ENCODE measurements around the gene LGALS13. TPM values are rescaled to one million over a fixed set of nuclear protein-coding genes. Genes with fewer than 3 reads are reported as not detected.

Gene LGALS13
- total and polyA plus RNA-seq, 2 donors (not counting 1 experiment from before 2014, with no cell fraction given) = not detected

DNA sequence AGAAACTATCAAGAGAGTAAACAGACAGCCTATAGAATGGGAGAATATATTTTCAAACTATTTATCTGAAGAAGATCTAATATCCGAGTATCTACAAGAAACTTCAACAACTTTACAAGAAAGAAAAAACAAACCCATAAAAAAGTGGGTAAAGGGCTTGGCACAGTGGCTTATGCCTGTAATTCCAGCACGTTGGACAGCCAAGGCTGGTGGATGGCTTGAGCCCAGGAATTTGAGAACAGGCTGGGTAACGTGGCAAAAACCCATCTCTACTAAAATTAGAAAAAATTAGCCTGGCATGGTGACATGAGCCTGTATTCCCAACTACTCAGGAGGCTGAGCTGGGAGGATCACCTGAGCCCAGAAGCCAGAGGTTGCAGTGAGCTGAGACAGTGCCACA is 45.6 kb downstream of the LGALS13 start:
- no peak overlapping the region for H2AFZ ChIP-seq (ENCODE audit: low read length)
- no peaks in the 10 kb centered on the region for H3K27me3 ChIP-seq (ENCODE audit: control insufficient read depth, insufficient read depth, low read length)
- H3K79me2 ChIP-seq (ENCODE audit: control insufficient read depth, insufficient read depth, low read length) = no peaks in the 10 kb centered on the region

DNA sequence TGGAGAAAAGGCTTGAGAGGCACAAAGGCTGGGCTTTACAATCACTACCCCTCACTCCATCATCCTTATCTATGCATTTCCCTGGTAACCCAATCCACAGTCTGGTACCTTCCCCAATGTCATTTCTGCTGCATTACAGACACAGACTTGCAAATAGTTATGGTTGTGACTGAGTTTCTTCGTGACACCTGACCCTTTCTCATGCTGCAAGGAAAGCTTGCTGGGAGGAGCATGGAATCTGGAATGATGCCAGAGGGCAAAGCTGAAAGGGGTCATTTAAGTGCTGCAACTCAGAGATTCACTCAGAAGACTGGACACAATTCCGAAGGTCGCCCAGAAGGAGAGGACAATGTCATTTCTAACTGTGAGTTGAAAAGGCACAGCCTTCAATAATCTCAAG is 53.3 kb downstream of the LGALS13 start, which contains the start of gene LGALS16:
TSS of gene LGALS16 (plus strand) at position 301 of the 400 bp plus-strand sequence. CDS start at position 350, 49 bp downstream.
- H3K9ac ChIP-seq (ENCODE audit: insufficient read depth, low read length) = no peak within 1 kb of the TSS
- H3K4me1 ChIP-seq (ENCODE audit: control insufficient read depth, extremely low read depth, insufficient read depth, low read length) = no peaks in the 10 kb centered on the region
- no peak within 1 kb of the TSS for H3K4me3 ChIP-seq (replicated peaks in 1 of 4; ENCODE audit: control extremely low read depth in 1 of 4, insufficient read depth in 1 of 4, low read depth in 3 of 4, low read length in 4 of 4)
- no peak for DNase-seq (ENCODE audit: low read depth in 2 of 2)
- no peak within 1 kb of the TSS for H2AFZ ChIP-seq (ENCODE audit: low read length)
- no peaks in the 10 kb centered on the region for H3K9me3 ChIP-seq (ENCODE audit: control insufficient read depth, insufficient read depth, low read depth, low read length)
- no peak within 1 kb of the TSS for H3K27ac ChIP-seq (ENCODE audit: insufficient read depth, low read length)
- no peaks in the 10 kb centered on the region for H3K27me3 ChIP-seq (ENCODE audit: control insufficient read depth, insufficient read depth, low read length)
- no peak within 1 kb of the TSS for H3K4me2 ChIP-seq (ENCODE audit: extremely low read depth, insufficient read depth, low read length)
- H3K79me2 ChIP-seq (ENCODE audit: control insufficient read depth, insufficient read depth, low read length) = no peaks in the 10 kb centered on the region
- H4K20me1 ChIP-seq (ENCODE audit: control insufficient read depth, extremely low read depth, insufficient read depth, low read length) = no peaks in the 10 kb centered on the region
- H3K36me3 ChIP-seq (ENCODE audit: control insufficient read depth, insufficient read depth, low read length) = no peaks in the 10 kb centered on the region
- TF ChIP-seq, protein P1, sequence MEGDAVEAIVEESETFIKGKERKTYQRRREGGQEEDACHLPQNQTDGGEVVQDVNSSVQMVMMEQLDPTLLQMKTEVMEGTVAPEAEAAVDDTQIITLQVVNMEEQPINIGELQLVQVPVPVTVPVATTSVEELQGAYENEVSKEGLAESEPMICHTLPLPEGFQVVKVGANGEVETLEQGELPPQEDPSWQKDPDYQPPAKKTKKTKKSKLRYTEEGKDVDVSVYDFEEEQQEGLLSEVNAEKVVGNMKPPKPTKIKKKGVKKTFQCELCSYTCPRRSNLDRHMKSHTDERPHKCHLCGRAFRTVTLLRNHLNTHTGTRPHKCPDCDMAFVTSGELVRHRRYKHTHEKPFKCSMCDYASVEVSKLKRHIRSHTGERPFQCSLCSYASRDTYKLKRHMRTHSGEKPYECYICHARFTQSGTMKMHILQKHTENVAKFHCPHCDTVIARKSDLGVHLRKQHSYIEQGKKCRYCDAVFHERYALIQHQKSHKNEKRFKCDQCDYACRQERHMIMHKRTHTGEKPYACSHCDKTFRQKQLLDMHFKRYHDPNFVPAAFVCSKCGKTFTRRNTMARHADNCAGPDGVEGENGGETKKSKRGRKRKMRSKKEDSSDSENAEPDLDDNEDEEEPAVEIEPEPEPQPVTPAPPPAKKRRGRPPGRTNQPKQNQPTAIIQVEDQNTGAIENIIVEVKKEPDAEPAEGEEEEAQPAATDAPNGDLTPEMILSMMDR (conservative IDR thresholded peaks at IDR 0.05 in 1 of 2, IDR thresholded peaks at IDR 0.05 in 1 of 2; ENCODE audit: low read depth in 1 of 2, low read length in 2 of 2) = no peak
- TF ChIP-seq EZH2 (IDR thresholded peaks at IDR 0.05; ENCODE audit: low read length, missing control alignments) = no peak

More for the DNA sequence above, 45.6 kb downstream of the LGALS13 start:
- TF ChIP-seq, protein P1 (conservative IDR thresholded peaks at IDR 0.05 in 1 of 2, IDR thresholded peaks at IDR 0.05 in 1 of 2; ENCODE audit: low read depth in 1 of 2, low read length in 2 of 2) = no peak
- no peak for TF ChIP-seq EZH2 (IDR thresholded peaks at IDR 0.05; ENCODE audit: low read length, missing control alignments)
- no peaks in the 10 kb centered on the region for H3K4me1 ChIP-seq (ENCODE audit: control insufficient read depth, extremely low read depth, insufficient read depth, low read length)
- H3K9ac ChIP-seq (ENCODE audit: insufficient read depth, low read length) = no peak overlapping the region
- no peak overlapping the region for H3K27ac ChIP-seq (ENCODE audit: insufficient read depth, low read length)
- no peak for DNase-seq (ENCODE audit: low read depth in 2 of 2)
- no peaks in the 10 kb centered on the region for H3K9me3 ChIP-seq (ENCODE audit: control insufficient read depth, insufficient read depth, low read depth, low read length)
- H3K4me3 ChIP-seq (replicated peaks in 1 of 4; ENCODE audit: control extremely low read depth in 1 of 4, insufficient read depth in 1 of 4, low read depth in 3 of 4, low read length in 4 of 4) = no peak overlapping the region
- H3K36me3 ChIP-seq (ENCODE audit: control insufficient read depth, insufficient read depth, low read length) = no peaks in the 10 kb centered on the region
- H3K4me2 ChIP-seq (ENCODE audit: extremely low read depth, insufficient read depth, low read length) = no peak overlapping the region
- no peaks in the 10 kb centered on the region for H4K20me1 ChIP-seq (ENCODE audit: control insufficient read depth, extremely low read depth, insufficient read depth, low read length)

Other genes with a start within 250 kb of the LGALS13 start
- 38.8 and 46.4 TPM in 2 replicates for gene PAF1, start 211.4 kb upstream of the LGALS13 start, total RNA-seq
- 65.5 and 87.2 TPM in 2 replicates for gene PAF1, start 211.4 kb upstream of the LGALS13 start, polyA plus RNA-seq
- 15.4 and 23.0 TPM in 2 replicates for gene MED29, start 211.1 kb upstream of the LGALS13 start, total RNA-seq
- gene MED29, start 211.1 kb upstream of the LGALS13 start, polyA plus RNA-seq = 28.9 and 37.0 TPM in 2 replicates
- gene ZFP36, start 195.7 kb upstream of the LGALS13 start, total RNA-seq = 3.1 and 5.6 TPM in 2 replicates
- 11.4 and 37.3 TPM in 2 replicates for gene ZFP36, start 195.7 kb upstream of the LGALS13 start, polyA plus RNA-seq
- 12.1 and 13.7 TPM in 2 replicates for gene PLEKHG2, start 189.9 kb upstream of the LGALS13 start, total RNA-seq
- 10.1 and 13.1 TPM in 2 replicates for gene PLEKHG2, start 189.9 kb upstream of the LGALS13 start, polyA plus RNA-seq
- gene RPS16, start 166.6 kb upstream of the LGALS13 start, total RNA-seq = 149 and 271 TPM in 2 replicates
- 1,704 and 1,950 TPM in 2 replicates for gene RPS16, start 166.6 kb upstream of the LGALS13 start, polyA plus RNA-seq
- 46.0 and 50.2 TPM in 2 replicates for gene SUPT5H, start 156.9 kb upstream of the LGALS13 start, total RNA-seq
- 77.8 and 87.2 TPM in 2 replicates for gene SUPT5H, start 156.9 kb upstream of the LGALS13 start, polyA plus RNA-seq
- gene TIMM50, start 121.7 kb upstream of the LGALS13 start, total RNA-seq = 37.2 and 45.7 TPM in 2 replicates
- gene TIMM50, start 121.7 kb upstream of the LGALS13 start, polyA plus RNA-seq = 43.5 and 71.0 TPM in 2 replicates
- gene DLL3, start 103.6 kb upstream of the LGALS13 start, total RNA-seq = under 0.01 TPM in 2 replicates
- gene DLL3, start 103.6 kb upstream of the LGALS13 start, polyA plus RNA-seq = 0.08 and 0.11 TPM in 2 replicates
- gene SELENOV, start 87.4 kb upstream of the LGALS13 start, total RNA-seq = not detected in 2 replicates
- gene SELENOV, start 87.4 kb upstream of the LGALS13 start, polyA plus RNA-seq = not detected in 2 replicates
- 3.1 and 4.1 TPM in 2 replicates for gene EID2B, start 69.7 kb upstream of the LGALS13 start, total RNA-seq
- gene EID2B, start 69.7 kb upstream of the LGALS13 start, polyA plus RNA-seq = 3.4 and 4.0 TPM in 2 replicates
- gene EID2, start 62.4 kb upstream of the LGALS13 start, total RNA-seq = 9.1 and 10.5 TPM in 2 replicates
- gene EID2, start 62.4 kb upstream of the LGALS13 start, polyA plus RNA-seq = 10.0 and 11.0 TPM in 2 replicates
- not detected in 2 replicates for gene LGALS16, start 53.4 kb downstream of the LGALS13 start, total RNA-seq
- not detected in 2 replicates for gene LGALS16, start 53.4 kb downstream of the LGALS13 start, polyA plus RNA-seq
- not detected in 2 replicates for gene LGALS14, start 102.0 kb downstream of the LGALS13 start, total RNA-seq
- not detected in 2 replicates for gene LGALS14, start 102.0 kb downstream of the LGALS13 start, polyA plus RNA-seq
- gene CLC, start 135.5 kb downstream of the LGALS13 start, total RNA-seq = not detected in 2 replicates
- gene CLC, start 135.5 kb downstream of the LGALS13 start, polyA plus RNA-seq = not detected in 2 replicates
- gene LEUTX, start 176.3 kb downstream of the LGALS13 start, total RNA-seq = not detected in 2 replicates
- not detected in 2 replicates for gene LEUTX, start 176.3 kb downstream of the LGALS13 start, polyA plus RNA-seq
- gene DYRK1B, start 231.6 kb downstream of the LGALS13 start, total RNA-seq = 8.5 and 12.2 TPM in 2 replicates
- gene DYRK1B, start 231.6 kb downstream of the LGALS13 start, polyA plus RNA-seq = 7.5 and 7.7 TPM in 2 replicates
- 127 and 137 TPM in 2 replicates for gene FBL, start 243.9 kb downstream of the LGALS13 start, total RNA-seq
- gene FBL, start 243.9 kb downstream of the LGALS13 start, polyA plus RNA-seq = 177 and 320 TPM in 2 replicates